Activated T-cell treated with anti-CD3 and anti-CD28 coated beads, Interleukin-2, amount 50 U/mL, for 72 hours (primary cell): ENCODE data around the gene OFD1. TPM values are rescaled to one million over a fixed set of nuclear protein-coding genes. Genes with fewer than 3 reads are reported as not detected.

Source experiments
- ATAC-seq, 2 donors: fragments of 150-1000 bp; cut with Tn5 transposase; replicated peaks in 1 of 2; 2 replicates each; pipeline ENCODE4 v1.10.0; 2021; ENCODE audit warnings: moderate library complexity in 2 of 2, mild to moderate bottlenecking in 1 of 2
- DNase-seq, 2 donors: peaks; one replicate each; pipeline ENCODE4 v3.0.0; 2021 to 2022; ENCODE audit warnings: mixed read lengths in 1 of 2
- H3K27ac Mint-ChIP-seq: one replicate; pipeline ENCODE4 v1.8.0; 2022; ENCODE audit warnings: mild to moderate bottlenecking, moderate library complexity, mixed read lengths
- H3K27me3 Mint-ChIP-seq: one replicate; pipeline ENCODE4 v1.8.0; 2022; ENCODE audit warnings: low read depth, mixed read lengths
- H3K36me3 Mint-ChIP-seq, 2 donors: one replicate each; pipeline ENCODE4 v1.8.0; 2022; ENCODE audit warnings: mixed read lengths in 2 of 2, mild to moderate bottlenecking in 1 of 2; ENCODE audit not compliant: insufficient read depth in 2 of 2
- H3K4me1 Mint-ChIP-seq: one replicate; pipeline ENCODE4 v1.8.0; 2022; ENCODE audit warnings: low read depth, mixed read lengths
- H3K4me3 Mint-ChIP-seq, 2 donors: one replicate each; pipeline ENCODE4 v1.8.0; 2022; ENCODE audit warnings: mild to moderate bottlenecking in 2 of 2, mixed read lengths in 2 of 2, moderate library complexity in 2 of 2
- H3K9me3 Mint-ChIP-seq, 2 donors: one replicate each; pipeline ENCODE4 v1.8.0; 2022; ENCODE audit warnings: mixed read lengths in 2 of 2
- total RNA-seq, 2 donors: library from RNA; stranded (reverse); gene quantifications; one replicate each; pipeline ENCODE4 v1.2.3, GENCODE V29; 2022

OFD1 gene
- total RNA-seq, 2 donors from 2014 or later = 63.7 to 66.7 TPM

GRCh38 chrX:13747836-13748235 is 13.3 kb downstream of the OFD1 start:
- peak overlapping the region; percentile 45 for H3K27ac Mint-ChIP-seq
- ATAC-seq = peak in 1 of 2 donors; percentile 34
- peaks cover 12% of the 10 kb centered on the region for H3K27me3 Mint-ChIP-seq
- peaks cover 4 to 21% of the 10 kb centered on the region in 2 donors for H3K36me3 Mint-ChIP-seq
- peak in 1 of 2 donors; percentile 15 for DNase-seq
- H3K4me3 Mint-ChIP-seq = no peak overlapping the region
- H3K4me1 Mint-ChIP-seq = peaks cover 32% of the 10 kb centered on the region
- no peaks in the 10 kb centered on the region for H3K9me3 Mint-ChIP-seq

GRCh38 chrX:13748486-13748885 is 13.9 kb downstream of the OFD1 start:
- no peak overlapping the region for H3K27ac Mint-ChIP-seq
- H3K36me3 Mint-ChIP-seq = peaks cover 4 to 25% of the 10 kb centered on the region in 2 donors
- no peaks in the 10 kb centered on the region for H3K9me3 Mint-ChIP-seq
- peaks cover 30% of the 10 kb centered on the region for H3K4me1 Mint-ChIP-seq
- ATAC-seq = no peak
- DNase-seq = no peak
- H3K4me3 Mint-ChIP-seq = no peak overlapping the region
- peaks cover 16% of the 10 kb centered on the region for H3K27me3 Mint-ChIP-seq

- DNase-seq (no peak), ATAC-seq (peak; percentile 60 to 62)
- H3K27ac Mint-ChIP-seq = peak overlapping the region; percentile 42
- no peak overlapping the region for H3K4me3 Mint-ChIP-seq
- H3K4me1 Mint-ChIP-seq = peaks cover 29% of the 10 kb centered on the region
- H3K9me3 Mint-ChIP-seq = no peaks in the 10 kb centered on the region
- H3K36me3 Mint-ChIP-seq = peaks cover 4 to 19% of the 10 kb centered on the region in 2 donors
- H3K27me3 Mint-ChIP-seq = peaks cover 16% of the 10 kb centered on the region
Measured at GRCh38 chrX:13750204-13750603, 15.7 kb downstream of the OFD1 start.

- DNase-seq (no peak), ATAC-seq (peak in 1 of 2 donors; percentile 57)
- H3K27me3 Mint-ChIP-seq = peaks cover 16% of the 10 kb centered on the region
- H3K9me3 Mint-ChIP-seq = no peaks in the 10 kb centered on the region
- H3K27ac Mint-ChIP-seq = peak overlapping the region; percentile 42
- no peak overlapping the region for H3K4me3 Mint-ChIP-seq
- peaks cover 31% of the 10 kb centered on the region for H3K4me1 Mint-ChIP-seq
- H3K36me3 Mint-ChIP-seq = peaks cover 4 to 19% of the 10 kb centered on the region in 2 donors
Measured at GRCh38 chrX:13750812-13751211, 16.3 kb downstream of the OFD1 start.

- ATAC-seq (no peak), DNase-seq (no peak)
- H3K4me3 Mint-ChIP-seq = no peak overlapping the region
- peaks cover 12% of the 10 kb centered on the region for H3K27me3 Mint-ChIP-seq
- no peaks in the 10 kb centered on the region for H3K9me3 Mint-ChIP-seq
- H3K4me1 Mint-ChIP-seq = peaks cover 28% of the 10 kb centered on the region
- no peak overlapping the region for H3K27ac Mint-ChIP-seq
- H3K36me3 Mint-ChIP-seq = peaks cover 4 to 13% of the 10 kb centered on the region in 2 donors
Measured at GRCh38 chrX:13752141-13752540, 17.6 kb downstream of the OFD1 start.

- H3K36me3 Mint-ChIP-seq = peaks cover 1 to 9% of the 10 kb centered on the region in 2 donors
- peaks cover 7% of the 10 kb centered on the region for H3K27me3 Mint-ChIP-seq
- no peak overlapping the region for H3K27ac Mint-ChIP-seq
- H3K9me3 Mint-ChIP-seq = no peaks in the 10 kb centered on the region
- H3K4me3 Mint-ChIP-seq = no peak overlapping the region
- no peak for ATAC-seq
- H3K4me1 Mint-ChIP-seq = peaks cover 23% of the 10 kb centered on the region
- no peak for DNase-seq
Measured at GRCh38 chrX:13752646-13753045, 18.1 kb downstream of the OFD1 start.

- Mint-ChIP-seq H3K36me3 (peaks cover 0 to 8% of the 10 kb centered on the region in 2 donors), H3K27ac (no peak overlapping the region), H3K9me3 (no peaks in the 10 kb centered on the region)
Measured at GRCh38 chrX:13754765-13755164, 20.2 kb downstream of the OFD1 start.

GRCh38 chrX:13755254-13755653 is 20.7 kb downstream of the OFD1 start:
- Mint-ChIP-seq H3K27me3 (peaks cover 7% of the 10 kb centered on the region), H3K36me3 (peaks cover 2 to 10% of the 10 kb centered on the region in 2 donors), H3K4me1 (peaks cover 23% of the 10 kb centered on the region), H3K4me3 (no peak overlapping the region), H3K9me3 (no peaks in the 10 kb centered on the region), H3K27ac (no peak overlapping the region)
- ATAC-seq = no peak
- no peak for DNase-seq

More at GRCh38 chrX:13754765-13755164, 20.2 kb downstream of the OFD1 start:
- Mint-ChIP-seq H3K4me3 (no peak overlapping the region), H3K27me3 (peaks cover 7% of the 10 kb centered on the region), H3K4me1 (peaks cover 23% of the 10 kb centered on the region)
- DNase-seq (no peak), ATAC-seq (no peak)

- Mint-ChIP-seq H3K9me3 (no peaks in the 10 kb centered on the region), H3K36me3 (peaks cover 2 to 10% of the 10 kb centered on the region in 2 donors), H3K27ac (no peak overlapping the region), H3K4me1 (peaks cover 16% of the 10 kb centered on the region), H3K27me3 (peaks cover 7% of the 10 kb centered on the region), H3K4me3 (no peak overlapping the region)
- no peak for ATAC-seq
- DNase-seq = no peak
Measured at GRCh38 chrX:13756381-13756780, 21.8 kb downstream of the OFD1 start.

GRCh38 chrX:13759152-13759718 is 24.7 kb downstream of the OFD1 start:
- H3K9me3 Mint-ChIP-seq = no peaks in the 10 kb centered on the region
- peak overlapping the region; percentile 9 for H3K27ac Mint-ChIP-seq
- peaks cover 2% of the 10 kb centered on the region in 2 donors for H3K36me3 Mint-ChIP-seq
- H3K4me3 Mint-ChIP-seq = no peak overlapping the region
- no peak for ATAC-seq
- H3K4me1 Mint-ChIP-seq = peaks cover 11% of the 10 kb centered on the region
- no peak for DNase-seq
- H3K27me3 Mint-ChIP-seq = no peaks in the 10 kb centered on the region

- H3K36me3 Mint-ChIP-seq = peaks cover 2% of the 10 kb centered on the region in 2 donors
- no peak for DNase-seq
- no peak for ATAC-seq
- no peak overlapping the region for H3K27ac Mint-ChIP-seq
- peaks cover under 1% of the 10 kb centered on the region for H3K27me3 Mint-ChIP-seq
- peaks cover 5% of the 10 kb centered on the region for H3K4me1 Mint-ChIP-seq
- H3K4me3 Mint-ChIP-seq = no peak overlapping the region
- H3K9me3 Mint-ChIP-seq = no peaks in the 10 kb centered on the region
Measured at GRCh38 chrX:13760426-13760825, 25.9 kb downstream of the OFD1 start.

GRCh38 chrX:13761606-13762414 is 27.3 kb downstream of the OFD1 start:
- Mint-ChIP-seq H3K27me3 (peaks cover 14% of the 10 kb centered on the region), H3K4me1 (peaks cover 5% of the 10 kb centered on the region), H3K36me3 (peaks cover 8 to 14% of the 10 kb centered on the region in 2 donors), H3K9me3 (no peaks in the 10 kb centered on the region), H3K27ac (peak overlapping the region; percentile 57), H3K4me3 (no peak overlapping the region)
- DNase-seq (no peak), ATAC-seq (peak in 1 of 2 donors; percentile 41)

GRCh38 chrX:13763489-13763888 is 28.9 kb downstream of the OFD1 start:
- peaks cover 5% of the 10 kb centered on the region for H3K4me1 Mint-ChIP-seq
- H3K27ac Mint-ChIP-seq = no peak overlapping the region
- no peak for ATAC-seq
- peaks cover 10 to 20% of the 10 kb centered on the region in 2 donors for H3K36me3 Mint-ChIP-seq
- H3K27me3 Mint-ChIP-seq = peaks cover 15% of the 10 kb centered on the region
- DNase-seq = no peak
- no peaks in the 10 kb centered on the region for H3K9me3 Mint-ChIP-seq
- H3K4me3 Mint-ChIP-seq = no peak overlapping the region
